Measurements from ENCODE around the gene CHD8. TPM values are rescaled to one million over a fixed set of nuclear protein-coding genes. Genes with fewer than 3 reads are reported as not detected.

CHD8 gene
- total and polyA plus RNA-seq, 2 experiments from 2014 or later, result 21.2 to 35.9 TPM

GRCh38 chr14:21414137-21414631 is 41.7 kb downstream of the CHD8 start:
- H2AFZ ChIP-seq, result no peak overlapping the region
- H3K36me3 ChIP-seq (ENCODE audit: low read depth), result peaks cover 79% of the 10 kb centered on the region
- H3K4me2 ChIP-seq (ENCODE audit: unreplicated experiment), result no peak overlapping the region
- no peak overlapping the region for H3K4me3 ChIP-seq
- H3K27me3 ChIP-seq (replicated peaks; ENCODE audit: insufficient read depth), result no peaks in the 10 kb centered on the region
- H3K27ac ChIP-seq, result no peak overlapping the region
- 96 to 100% methylated on average over 1 of the region's 1 CpG for WGBS, 2 experiments (ENCODE audit: low coverage in 1 of 2, low lambda C conversion rate in 2 of 2, missing lambda C conversion rate in 2 of 2)
- H3K9me2 ChIP-seq (ENCODE audit: insufficient read depth), result no peaks in the 10 kb centered on the region
- H3K4me1 ChIP-seq (ENCODE audit: insufficient read depth), result no peaks in the 10 kb centered on the region
- H3K9ac ChIP-seq, result no peak overlapping the region
- H3K79me2 ChIP-seq (ENCODE audit: insufficient read depth), result peaks cover 26% of the 10 kb centered on the region
- peaks cover 16% of the 10 kb centered on the region for H3F3A ChIP-seq (ENCODE audit: insufficient read depth)
- in situ Hi-C loops (cut with MboI), result no loop called here
- TF ChIP-seq EZH2phosphoT487 (IDR thresholded peaks at IDR 0.05; ENCODE audit: insufficient read depth, low read depth) (no peak), EZH2 (IDR thresholded peaks at IDR 0.05; ENCODE audit: insufficient read depth, poor library complexity, severe bottlenecking) (no peak)
- no peaks in the 10 kb centered on the region for H4K20me1 ChIP-seq (ENCODE audit: insufficient read depth)
- DNase-seq, result no peak
- no peaks in the 10 kb centered on the region for H3K9me3 ChIP-seq (ENCODE audit: low read depth)

GRCh38 chr14:21408147-21408546 is 47.8 kb downstream of the CHD8 start:
- Histone ChIP-seq H3K79me2 (ENCODE audit: insufficient read depth) (peaks cover 18% of the 10 kb centered on the region), H2AFZ (no peak overlapping the region), H3F3A (ENCODE audit: insufficient read depth) (peaks cover 56% of the 10 kb centered on the region), H4K20me1 (ENCODE audit: insufficient read depth) (no peaks in the 10 kb centered on the region), H3K4me2 (ENCODE audit: unreplicated experiment) (no peak overlapping the region), H3K9me3 (ENCODE audit: low read depth) (no peaks in the 10 kb centered on the region), H3K27me3 (replicated peaks; ENCODE audit: insufficient read depth) (no peaks in the 10 kb centered on the region), H3K4me1 (ENCODE audit: insufficient read depth) (peaks cover 14% of the 10 kb centered on the region), H3K27ac (peak overlapping the region; percentile 37), H3K9ac (no peak overlapping the region), H3K9me2 (ENCODE audit: insufficient read depth) (no peaks in the 10 kb centered on the region), H3K4me3 (no peak overlapping the region), H3K36me3 (ENCODE audit: low read depth) (peaks cover 92% of the 10 kb centered on the region)
- peak; percentile 83 for DNase-seq
- in situ Hi-C loops (cut with MboI), result no loop called here
- TF ChIP-seq EZH2phosphoT487 (IDR thresholded peaks at IDR 0.05; ENCODE audit: insufficient read depth, low read depth) (no peak), EZH2 (IDR thresholded peaks at IDR 0.05; ENCODE audit: insufficient read depth, poor library complexity, severe bottlenecking) (no peak)
- 44 to 47% methylated on average over 3 of the region's 3 CpGs for WGBS, 2 experiments (ENCODE audit: low coverage in 1 of 2, low lambda C conversion rate in 2 of 2, missing lambda C conversion rate in 2 of 2)

GRCh38 chr14:21406213-21406612 is 49.7 kb downstream of the CHD8 start:
- no peaks in the 10 kb centered on the region for H3K27me3 ChIP-seq (replicated peaks; ENCODE audit: insufficient read depth)
- H3K9ac ChIP-seq, result no peak overlapping the region
- H3F3A ChIP-seq (ENCODE audit: insufficient read depth), result peaks cover 56% of the 10 kb centered on the region
- H3K9me2 ChIP-seq (ENCODE audit: insufficient read depth), result no peaks in the 10 kb centered on the region
- H3K79me2 ChIP-seq (ENCODE audit: insufficient read depth), result peaks cover 18% of the 10 kb centered on the region
- TF ChIP-seq EZH2 (IDR thresholded peaks at IDR 0.05; ENCODE audit: insufficient read depth, poor library complexity, severe bottlenecking), result no peak
- no peak for TF ChIP-seq EZH2phosphoT487 (IDR thresholded peaks at IDR 0.05; ENCODE audit: insufficient read depth, low read depth)
- no peak overlapping the region for H3K4me3 ChIP-seq
- no peak for DNase-seq
- no peak overlapping the region for H2AFZ ChIP-seq
- no peaks in the 10 kb centered on the region for H4K20me1 ChIP-seq (ENCODE audit: insufficient read depth)
- in situ Hi-C loops (cut with MboI), result no loop called here
- no peak overlapping the region for H3K4me2 ChIP-seq (ENCODE audit: unreplicated experiment)
- H3K27ac ChIP-seq, result no peak overlapping the region
- no peaks in the 10 kb centered on the region for H3K9me3 ChIP-seq (ENCODE audit: low read depth)
- H3K4me1 ChIP-seq (ENCODE audit: insufficient read depth), result peaks cover 14% of the 10 kb centered on the region
- H3K36me3 ChIP-seq (ENCODE audit: low read depth), result peaks cover 93% of the 10 kb centered on the region

GRCh38 chr14:21405097-21405496 is 50.8 kb downstream of the CHD8 start:
- Histone ChIP-seq H3K27ac (no peak overlapping the region), H3K4me1 (ENCODE audit: insufficient read depth) (peaks cover 14% of the 10 kb centered on the region), H2AFZ (no peak overlapping the region), H3K9me2 (ENCODE audit: insufficient read depth) (no peaks in the 10 kb centered on the region), H4K20me1 (ENCODE audit: insufficient read depth) (no peaks in the 10 kb centered on the region), H3K27me3 (replicated peaks; ENCODE audit: insufficient read depth) (no peaks in the 10 kb centered on the region), H3K36me3 (ENCODE audit: low read depth) (peaks cover 93% of the 10 kb centered on the region), H3K9ac (no peak overlapping the region), H3K4me2 (ENCODE audit: unreplicated experiment) (no peak overlapping the region), H3K79me2 (ENCODE audit: insufficient read depth) (peaks cover 21% of the 10 kb centered on the region), H3K9me3 (ENCODE audit: low read depth) (no peaks in the 10 kb centered on the region), H3K4me3 (no peak overlapping the region), H3F3A (ENCODE audit: insufficient read depth) (peaks cover 49% of the 10 kb centered on the region)
- TF ChIP-seq EZH2phosphoT487 (IDR thresholded peaks at IDR 0.05; ENCODE audit: insufficient read depth, low read depth), result no peak
- WGBS, 2 experiments (ENCODE audit: low coverage in 1 of 2, low lambda C conversion rate in 2 of 2, missing lambda C conversion rate in 2 of 2), result 71% methylated on average over 3 of the region's 3 CpGs
- peak; percentile 47 for DNase-seq
- in situ Hi-C loops (cut with MboI), result no loop called here

GRCh38 chr14:21399311-21399870 is 56.5 kb downstream of the CHD8 start:
- H3K4me2 ChIP-seq (ENCODE audit: unreplicated experiment), result no peak overlapping the region
- no peak overlapping the region for H3K27ac ChIP-seq
- no peaks in the 10 kb centered on the region for H3F3A ChIP-seq (ENCODE audit: insufficient read depth)
- H3K36me3 ChIP-seq (ENCODE audit: low read depth), result peaks cover 88% of the 10 kb centered on the region
- in situ Hi-C loops (cut with MboI), result no loop called here
- H3K9ac ChIP-seq, result no peak overlapping the region
- DNase-seq, result no peak
- H3K4me1 ChIP-seq (ENCODE audit: insufficient read depth), result no peaks in the 10 kb centered on the region
- WGBS, 2 experiments (ENCODE audit: low coverage in 1 of 2, low lambda C conversion rate in 2 of 2, missing lambda C conversion rate in 2 of 2), result 95% methylated on average over 5 of the region's 5 CpGs
- no peak for TF ChIP-seq EZH2 (IDR thresholded peaks at IDR 0.05; ENCODE audit: insufficient read depth, poor library complexity, severe bottlenecking)
- TF ChIP-seq EZH2phosphoT487 (IDR thresholded peaks at IDR 0.05; ENCODE audit: insufficient read depth, low read depth), result no peak
- H3K27me3 ChIP-seq (replicated peaks; ENCODE audit: insufficient read depth), result no peaks in the 10 kb centered on the region
- no peaks in the 10 kb centered on the region for H3K9me3 ChIP-seq (ENCODE audit: low read depth)
- H2AFZ ChIP-seq, result no peak overlapping the region
- H3K79me2 ChIP-seq (ENCODE audit: insufficient read depth), result peaks cover 4% of the 10 kb centered on the region; the same call in 1 of the 2 replicates
- no peak overlapping the region for H3K4me3 ChIP-seq
- no peaks in the 10 kb centered on the region for H4K20me1 ChIP-seq (ENCODE audit: insufficient read depth)
- no peaks in the 10 kb centered on the region for H3K9me2 ChIP-seq (ENCODE audit: insufficient read depth)

Data from GM23248 (cell line).